GM18505 (cell line): ENCODE measurements around the gene GPR155.

Experiments used
- ATAC-seq: cut with Tn5 transposase; IDR thresholded peaks from one replicate; pipeline ENCODE4 v1.9.1; 2021; ENCODE audit not compliant: unreplicated experiment
- POLR2A ChIP-seq: IDR thresholded peaks from 4 replicates; pipeline ENCODE4 v1.6.1; 2011; ENCODE audit warnings: borderline replicate concordance; ENCODE audit not compliant: insufficient read depth, insufficient read length; ENCODE audit errors: extremely low read depth

Gene GPR155

GRCh38 chr2:174385201-174385600, 101.6 kb downstream of the GPR155 start:
- ATAC-seq: no peak
- TF ChIP-seq POLR2A: no peak

DNA sequence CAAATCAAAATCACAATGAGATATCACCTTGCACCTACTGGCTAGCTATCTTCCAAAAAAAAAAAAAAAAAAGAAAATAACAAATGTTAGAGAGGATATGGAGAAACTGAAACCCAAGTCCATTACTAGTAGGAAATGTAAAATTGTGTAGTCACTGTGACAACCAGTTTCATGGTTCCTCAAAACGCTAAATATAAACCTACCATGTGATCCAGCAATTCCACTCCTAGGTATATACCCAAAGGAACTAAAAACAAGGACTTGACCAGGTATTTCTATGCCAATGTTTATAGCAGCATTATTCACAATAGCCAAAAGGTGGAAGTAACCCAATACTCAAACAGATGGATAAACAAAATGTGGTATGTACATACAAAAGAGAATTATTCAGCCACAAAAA, 103.0 kb downstream of the GPR155 start:
- no peak for TF ChIP-seq POLR2A
- ATAC-seq: no peak
